ENCODE measurements around the gene LMNTD2.

LMNTD2 gene

GRCh38 chr11:561148-562003, 838 bp upstream of the LMNTD2 start:
- Histone ChIP-seq H2AFZ (ENCODE audit: low read length) (no peak overlapping the region), H3K36me3 (ENCODE audit: insufficient read depth, low read length) (no peaks in the 10 kb centered on the region; the same call in 1 of the 2 replicates), H3K4me1 (ENCODE audit: insufficient read depth, low read length, severe bottlenecking) (peaks cover 25% of the 10 kb centered on the region), H3K4me2 (ENCODE audit: low read length) (peak overlapping the region; percentile 80), H3K4me3 (ENCODE audit: low read depth, low read length, poor library complexity, severe bottlenecking) (peak overlapping the region; percentile 81), H4K20me1 (ENCODE audit: insufficient read depth, low read length) (no peaks in the 10 kb centered on the region), H3F3A (ENCODE audit: insufficient read depth, low read length) (no peaks in the 10 kb centered on the region), H3K27ac (ENCODE audit: low read depth, low read length, poor library complexity, severe bottlenecking) (no peak overlapping the region), H3K9me2 (ENCODE audit: low read depth, low read length) (no peaks in the 10 kb centered on the region), H3K9me3 (ENCODE audit: low read length) (no peaks in the 10 kb centered on the region), H3K79me2 (ENCODE audit: insufficient read depth, low read length) (no peaks in the 10 kb centered on the region), H3K27me3 (ENCODE audit: insufficient read depth, low read length) (peaks cover 4% of the 10 kb centered on the region), H3K9ac (ENCODE audit: low read length) (peak overlapping the region; percentile 77)
- TF ChIP-seq CTCF (IDR thresholded peaks at IDR 0.05; ENCODE audit: low read length) (no peak), EZH2 (IDR thresholded peaks at IDR 0.05; ENCODE audit: borderline replicate concordance, low read length) (no peak)

DNA sequence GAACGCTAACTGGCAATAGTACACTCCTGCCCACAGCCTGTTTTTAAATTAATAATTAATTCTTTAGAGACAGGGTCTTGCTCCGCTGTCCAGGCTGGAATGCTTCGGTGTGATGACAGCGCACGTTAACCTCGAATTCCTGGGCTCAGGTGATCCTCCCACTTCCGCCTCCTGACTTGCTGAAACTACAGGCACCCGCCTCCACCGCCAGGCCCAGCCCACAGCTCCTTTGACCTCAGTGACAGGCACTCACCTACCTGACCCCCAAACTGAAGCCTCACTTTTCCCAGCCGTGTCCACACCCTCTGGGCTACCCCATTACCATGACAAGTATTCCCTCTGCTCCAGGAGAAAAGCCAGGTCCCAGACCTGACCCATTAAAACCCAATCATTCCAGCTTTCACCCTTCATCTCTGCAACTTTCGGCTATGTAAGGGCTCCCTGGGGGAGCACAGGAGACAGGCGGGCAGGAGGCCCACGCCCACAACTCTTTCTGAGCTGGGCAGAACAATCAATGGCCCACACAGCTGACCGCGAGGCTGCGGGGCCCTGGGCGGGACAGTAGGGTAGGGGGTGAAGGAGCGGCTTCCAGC, 730 bp downstream of the LMNTD2 start:
- Histone ChIP-seq H4K20me1 (ENCODE audit: insufficient read depth, low read length) (no peaks in the 10 kb centered on the region), H3K4me1 (ENCODE audit: insufficient read depth, low read length, severe bottlenecking) (peaks cover 28% of the 10 kb centered on the region), H3K36me3 (ENCODE audit: insufficient read depth, low read length) (no peaks in the 10 kb centered on the region; the same call in 1 of the 2 replicates), H3K27me3 (ENCODE audit: insufficient read depth, low read length) (peaks cover 7% of the 10 kb centered on the region), H3K9me3 (ENCODE audit: low read length) (no peaks in the 10 kb centered on the region), H3K4me3 (ENCODE audit: low read depth, low read length, poor library complexity, severe bottlenecking) (peak overlapping the region; percentile 71), H3K4me2 (ENCODE audit: low read length) (peak overlapping the region; percentile 91), H3K27ac (ENCODE audit: low read depth, low read length, poor library complexity, severe bottlenecking) (no peak overlapping the region), H2AFZ (ENCODE audit: low read length) (no peak overlapping the region), H3K9ac (ENCODE audit: low read length) (peak overlapping the region; percentile 77), H3F3A (ENCODE audit: insufficient read depth, low read length) (no peaks in the 10 kb centered on the region), H3K9me2 (ENCODE audit: low read depth, low read length) (no peaks in the 10 kb centered on the region), H3K79me2 (ENCODE audit: insufficient read depth, low read length) (no peaks in the 10 kb centered on the region)
- TF ChIP-seq CTCF (IDR thresholded peaks at IDR 0.05; ENCODE audit: low read length): no peak

DNA sequence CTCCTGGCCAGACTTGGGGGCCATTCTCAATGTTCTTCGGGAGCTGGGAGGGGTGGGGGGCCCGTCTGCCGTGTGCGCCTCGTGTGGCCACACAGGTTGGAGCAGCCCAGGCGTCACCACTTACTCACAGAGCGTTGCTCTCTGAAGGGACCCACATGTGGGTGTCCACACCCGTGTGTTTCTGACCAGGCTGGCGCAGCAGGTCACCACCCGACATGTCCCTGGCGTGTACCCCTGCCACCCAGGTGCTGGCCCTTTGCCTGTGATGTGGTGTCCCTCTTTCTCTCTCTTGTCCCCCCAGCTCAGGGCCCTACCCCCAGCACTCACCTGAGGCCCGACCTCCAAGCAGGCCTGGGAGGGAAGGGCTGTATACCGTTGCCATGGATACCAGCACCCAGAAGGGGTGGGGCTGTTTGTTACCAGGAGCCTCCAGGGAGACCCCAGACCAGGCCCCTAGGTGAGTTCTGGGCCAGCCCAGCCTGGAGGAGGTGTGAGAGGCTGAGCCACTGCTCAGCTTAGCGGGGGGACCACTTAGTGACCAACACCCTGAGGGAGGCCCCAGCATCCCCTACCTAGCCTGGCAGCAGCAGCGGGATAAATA, 1.4 kb downstream of the LMNTD2 start:
- Histone ChIP-seq H3K9me3 (ENCODE audit: low read length) (no peaks in the 10 kb centered on the region), H3K27ac (ENCODE audit: low read depth, low read length, poor library complexity, severe bottlenecking) (no peak overlapping the region), H3K27me3 (ENCODE audit: insufficient read depth, low read length) (peaks cover 7% of the 10 kb centered on the region), H3K79me2 (ENCODE audit: insufficient read depth, low read length) (no peaks in the 10 kb centered on the region), H4K20me1 (ENCODE audit: insufficient read depth, low read length) (no peaks in the 10 kb centered on the region), H3K4me3 (ENCODE audit: low read depth, low read length, poor library complexity, severe bottlenecking) (no peak overlapping the region), H3K9me2 (ENCODE audit: low read depth, low read length) (no peaks in the 10 kb centered on the region), H3K9ac (ENCODE audit: low read length) (no peak overlapping the region), H2AFZ (ENCODE audit: low read length) (no peak overlapping the region), H3K4me1 (ENCODE audit: insufficient read depth, low read length, severe bottlenecking) (peaks cover 34% of the 10 kb centered on the region), H3K4me2 (ENCODE audit: low read length) (peak overlapping the region; percentile 91), H3F3A (ENCODE audit: insufficient read depth, low read length) (no peaks in the 10 kb centered on the region), H3K36me3 (ENCODE audit: insufficient read depth, low read length) (no peaks in the 10 kb centered on the region; the same call in 1 of the 2 replicates)
- no peak for TF ChIP-seq EZH2 (IDR thresholded peaks at IDR 0.05; ENCODE audit: borderline replicate concordance, low read length)
- TF ChIP-seq CTCF (IDR thresholded peaks at IDR 0.05; ENCODE audit: low read length): peak; percentile 9; the same call in 1 of the 2 replicates
